Osteoblast (primary cell): ENCODE measurements around the gene NBR1. TPM values are rescaled to one million over a fixed set of nuclear protein-coding genes. Genes with fewer than 3 reads are reported as not detected.

Source experiments
- DNase-seq: peaks from one replicate; pipeline ENCODE4 v3.0.0; 2011; ENCODE audit warnings: low spot score, mixed read lengths; ENCODE audit not compliant: insufficient read length; ENCODE audit errors: missing footprints
- H2AFZ ChIP-seq: 2 replicates; pipeline ENCODE4 v1.6.0; 2011; ENCODE audit warnings: mild to moderate bottlenecking, low read length
- H3K27ac ChIP-seq: 2 replicates; pipeline ENCODE4 v1.5.1; 2011; ENCODE audit warnings: mild to moderate bottlenecking, low read depth, low read length, moderate library complexity
- H3K27me3 ChIP-seq: 2 replicates; pipeline ENCODE4 v1.6.0; 2012; ENCODE audit warnings: mild to moderate bottlenecking, control low read depth, inconsistent platforms, low read length, moderate library complexity; ENCODE audit not compliant: insufficient read depth
- H3K36me3 ChIP-seq: 2 replicates; pipeline ENCODE4 v1.5.1; 2011; ENCODE audit warnings: mild to moderate bottlenecking, low read length, control low read depth, moderate library complexity; ENCODE audit not compliant: insufficient read depth
- H3K4me1 ChIP-seq: 2 replicates; pipeline ENCODE4 v1.5.1; 2011; ENCODE audit warnings: mild to moderate bottlenecking, low read length, control low read depth, moderate library complexity; ENCODE audit not compliant: insufficient read depth
- H3K4me2 ChIP-seq: 2 replicates; pipeline ENCODE4 v1.6.0; 2011; ENCODE audit warnings: mild to moderate bottlenecking, low read length; ENCODE audit not compliant: insufficient read depth
- H3K4me3 ChIP-seq: fragments of 200-600 bp; sonication (generic); 3 replicates; pipeline ENCODE4 v1.5.1; 2012; ENCODE audit warnings: mild to moderate bottlenecking, low read length, inconsistent platforms; ENCODE audit not compliant: insufficient read depth
- H3K79me2 ChIP-seq: 2 replicates; pipeline ENCODE4 v1.6.0; 2012; ENCODE audit warnings: mild to moderate bottlenecking, low read length, control low read depth, inconsistent platforms; ENCODE audit not compliant: insufficient read depth
- H3K9me3 ChIP-seq: 2 replicates; pipeline ENCODE4 v1.5.1; 2011; ENCODE audit warnings: low read depth, low read length, control low read depth
- H4K20me1 ChIP-seq: 2 replicates; pipeline ENCODE4 v1.6.0; 2012; ENCODE audit warnings: mild to moderate bottlenecking, low read length, control low read depth; ENCODE audit not compliant: insufficient read depth
- total RNA-seq: library from RNA; depleted of rRNA; stranded (reverse); fragments of >200 nt; gene quantifications from 2 replicates; pipeline ENCODE4 v1.2.3, GENCODE V29; 2012
- TF ChIP-seq, protein P1 (sequence below): IDR thresholded peaks from 2 replicates; pipeline ENCODE4 v1.5.1; 2011; ENCODE audit warnings: mild to moderate bottlenecking, low read depth, low read length, moderate library complexity; ENCODE audit errors: extremely low read depth

The NBR1 gene
- total RNA-seq, 1 donor: 121 TPM

DNA sequence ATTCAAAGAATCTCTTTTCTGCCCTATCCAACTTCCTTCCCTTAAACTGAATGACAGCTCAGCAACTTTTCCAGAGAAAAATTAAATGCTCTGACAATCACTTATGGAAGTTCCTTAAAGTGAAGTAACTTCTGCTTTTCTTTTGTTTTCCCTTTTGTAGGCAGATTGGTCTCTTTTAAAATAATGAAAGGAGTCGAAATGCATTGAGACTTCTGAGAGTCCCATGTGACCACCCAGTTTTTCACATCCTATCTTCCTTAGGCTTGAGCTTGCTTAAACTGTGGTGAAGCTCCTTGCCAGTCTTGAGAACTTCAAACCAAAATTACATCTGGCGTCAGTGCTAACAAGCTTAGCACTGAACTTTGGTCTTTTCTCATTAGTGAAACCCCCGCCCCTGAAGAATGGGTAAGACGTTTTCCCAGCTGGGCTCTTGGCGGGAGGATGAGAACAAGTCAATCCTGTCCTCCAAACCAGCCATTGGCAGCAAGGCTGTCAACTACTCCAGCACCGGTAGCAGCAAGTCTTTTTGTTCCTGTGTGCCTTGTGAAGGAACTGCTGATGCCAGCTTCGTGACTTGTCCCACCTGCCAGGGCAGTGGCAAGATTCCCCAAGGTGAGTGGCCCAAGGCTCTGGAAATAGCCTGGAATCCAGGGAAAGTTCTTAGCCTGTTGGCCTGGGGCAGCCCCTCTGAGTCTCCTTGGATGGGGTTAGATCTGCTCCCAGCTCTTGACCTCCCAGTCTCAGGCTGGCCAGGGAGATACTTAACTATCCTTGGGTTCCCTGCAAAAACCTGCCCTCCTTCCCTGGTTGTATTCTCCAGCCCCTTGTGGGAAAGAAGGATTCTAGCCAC lies 41.9 kb downstream of the NBR1 start:
- DNase-seq: no peak
- peak overlapping the region; percentile 69 for H3K27ac ChIP-seq
- H3K4me1 ChIP-seq: peaks cover 22% of the 10 kb centered on the region
- peaks cover 18% of the 10 kb centered on the region for H3K79me2 ChIP-seq
- peaks cover 70% of the 10 kb centered on the region for H3K36me3 ChIP-seq
- no peaks in the 10 kb centered on the region for H4K20me1 ChIP-seq
- no peaks in the 10 kb centered on the region for H3K9me3 ChIP-seq
- H3K27me3 ChIP-seq: no peaks in the 10 kb centered on the region
- peak overlapping the region; percentile 94 for H3K4me3 ChIP-seq
- TF ChIP-seq, protein P1, sequence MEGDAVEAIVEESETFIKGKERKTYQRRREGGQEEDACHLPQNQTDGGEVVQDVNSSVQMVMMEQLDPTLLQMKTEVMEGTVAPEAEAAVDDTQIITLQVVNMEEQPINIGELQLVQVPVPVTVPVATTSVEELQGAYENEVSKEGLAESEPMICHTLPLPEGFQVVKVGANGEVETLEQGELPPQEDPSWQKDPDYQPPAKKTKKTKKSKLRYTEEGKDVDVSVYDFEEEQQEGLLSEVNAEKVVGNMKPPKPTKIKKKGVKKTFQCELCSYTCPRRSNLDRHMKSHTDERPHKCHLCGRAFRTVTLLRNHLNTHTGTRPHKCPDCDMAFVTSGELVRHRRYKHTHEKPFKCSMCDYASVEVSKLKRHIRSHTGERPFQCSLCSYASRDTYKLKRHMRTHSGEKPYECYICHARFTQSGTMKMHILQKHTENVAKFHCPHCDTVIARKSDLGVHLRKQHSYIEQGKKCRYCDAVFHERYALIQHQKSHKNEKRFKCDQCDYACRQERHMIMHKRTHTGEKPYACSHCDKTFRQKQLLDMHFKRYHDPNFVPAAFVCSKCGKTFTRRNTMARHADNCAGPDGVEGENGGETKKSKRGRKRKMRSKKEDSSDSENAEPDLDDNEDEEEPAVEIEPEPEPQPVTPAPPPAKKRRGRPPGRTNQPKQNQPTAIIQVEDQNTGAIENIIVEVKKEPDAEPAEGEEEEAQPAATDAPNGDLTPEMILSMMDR: no peak
- no peak overlapping the region for H2AFZ ChIP-seq
- peak overlapping the region; percentile 92 for H3K4me2 ChIP-seq

DNA sequence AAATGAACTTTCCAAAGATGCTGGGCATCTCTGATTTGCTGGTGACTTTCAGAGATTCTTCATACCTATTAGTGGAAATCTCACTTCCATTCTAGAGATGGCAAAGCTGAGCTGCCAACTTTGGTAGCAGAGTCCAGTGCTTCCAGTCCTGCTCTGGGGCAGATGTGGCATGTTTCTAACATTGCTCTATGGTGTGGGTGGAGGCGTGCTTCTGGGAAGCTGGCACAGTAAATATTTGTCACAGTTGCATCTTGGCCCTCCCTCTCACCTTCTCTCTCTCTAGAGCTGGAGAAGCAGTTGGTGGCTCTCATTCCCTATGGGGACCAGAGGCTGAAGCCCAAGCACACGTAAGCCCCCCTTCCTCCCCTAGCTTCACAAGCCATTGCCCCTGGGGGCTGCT lies 42.5 kb downstream of the NBR1 start:
- TF ChIP-seq, protein P1: no peak
- no peak overlapping the region for H3K4me3 ChIP-seq
- H2AFZ ChIP-seq: no peak overlapping the region
- no peak overlapping the region for H3K27ac ChIP-seq
- H3K4me2 ChIP-seq: peak overlapping the region; percentile 92
- no peaks in the 10 kb centered on the region for H3K9me3 ChIP-seq
- no peaks in the 10 kb centered on the region for H3K27me3 ChIP-seq
- H3K79me2 ChIP-seq: peaks cover 18% of the 10 kb centered on the region
- H4K20me1 ChIP-seq: no peaks in the 10 kb centered on the region
- H3K4me1 ChIP-seq: peaks cover 22% of the 10 kb centered on the region
- DNase-seq: no peak
- H3K36me3 ChIP-seq: peaks cover 67% of the 10 kb centered on the region

DNA sequence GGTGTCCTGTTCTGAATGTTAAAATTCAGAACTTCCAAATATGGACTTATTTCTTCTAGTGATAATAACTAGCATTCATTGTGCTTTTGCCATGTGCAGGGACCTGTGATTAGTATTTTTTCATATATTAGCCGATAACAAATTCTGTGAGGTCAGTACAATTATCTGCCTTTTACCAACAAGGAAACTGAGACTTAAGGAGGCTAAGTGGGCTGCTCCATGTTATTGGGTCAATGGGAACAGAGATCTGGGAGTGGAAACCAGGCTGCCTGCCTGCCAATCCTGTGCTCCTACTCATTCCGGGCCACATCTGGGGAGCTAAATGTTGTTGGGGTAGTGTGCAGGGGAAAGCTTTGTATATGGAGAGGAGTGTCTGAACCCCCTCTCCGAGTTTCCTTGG lies 44.3 kb downstream of the NBR1 start:
- Histone ChIP-seq H3K27me3 (no peaks in the 10 kb centered on the region), H3K9me3 (no peaks in the 10 kb centered on the region), H3K4me2 (no peak overlapping the region), H3K27ac (no peak overlapping the region), H4K20me1 (no peaks in the 10 kb centered on the region), H3K4me3 (no peak overlapping the region), H3K79me2 (peaks cover 18% of the 10 kb centered on the region), H3K36me3 (peaks cover 63% of the 10 kb centered on the region), H2AFZ (no peak overlapping the region), H3K4me1 (peaks cover 22% of the 10 kb centered on the region)
- TF ChIP-seq, protein P1: no peak
- no peak for DNase-seq

DNA sequence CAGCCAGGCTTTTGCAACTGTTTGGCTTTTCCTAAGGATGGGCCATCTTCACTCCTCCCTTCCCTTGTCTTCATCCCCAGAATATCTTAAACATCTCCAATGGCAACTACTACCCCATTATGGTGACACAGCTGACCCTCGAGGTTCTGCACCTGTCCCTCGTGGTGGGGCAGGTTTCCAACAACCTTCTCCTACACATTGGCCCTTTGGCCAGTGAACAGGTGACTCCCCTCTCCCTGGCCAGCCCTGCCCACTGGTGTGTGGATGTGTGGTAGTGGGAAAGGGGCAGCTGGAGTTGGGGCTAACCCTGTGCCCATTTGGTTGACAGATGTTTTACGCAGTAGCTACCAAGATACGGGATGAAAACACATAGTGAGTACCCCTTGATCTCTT lies 45.4 kb downstream of the NBR1 start:
- no peak for DNase-seq
- Histone ChIP-seq H3K79me2 (peaks cover 18% of the 10 kb centered on the region), H3K27ac (no peak overlapping the region), H3K36me3 (peaks cover 66% of the 10 kb centered on the region), H3K4me2 (no peak overlapping the region), H3K4me3 (no peak overlapping the region), H3K4me1 (peaks cover 16% of the 10 kb centered on the region), H2AFZ (no peak overlapping the region), H4K20me1 (no peaks in the 10 kb centered on the region), H3K27me3 (no peaks in the 10 kb centered on the region), H3K9me3 (no peaks in the 10 kb centered on the region)
- TF ChIP-seq, protein P1: no peak
